Bone marrow (tissue), 2 donors: Measurements from ENCODE around the gene ASCL2.

Source experiments
- DNase-seq, 2 donors: peaks; one replicate each; lab custom pipeline; 2025; lab: John Stamatoyannopoulos, UW

The ASCL2 gene

GRCh38 chr11:2270322-2271076 is at the start of gene ASCL2:
TSS of gene ASCL2 (minus strand) at chr11:2270588. CDS start at chr11:2270332, 256 bp downstream.
- DNase-seq, result peak in 1 of 2 donors; percentile 29

- DNase-seq, result no peak
Observed at GRCh38 chr11:2319791-2320472, 49.5 kb upstream of the ASCL2 start.

GRCh38 chr11:2318707-2319106 is 48.3 kb upstream of the ASCL2 start:
- no peak for DNase-seq

- no peak for DNase-seq
Observed at GRCh38 chr11:2318123-2318522, 47.7 kb upstream of the ASCL2 start.

GRCh38 chr11:2317354-2318050 is 47.1 kb upstream of the ASCL2 start:
- DNase-seq, result no peak

GRCh38 chr11:2316963-2317244 is 46.5 kb upstream of the ASCL2 start:
- no peak for DNase-seq

- no peak for DNase-seq
Observed at GRCh38 chr11:2316169-2316962, 46.0 kb upstream of the ASCL2 start.

- no peak for DNase-seq
Observed at GRCh38 chr11:2315395-2316168, 45.2 kb upstream of the ASCL2 start.

- DNase-seq, result no peak
Observed at GRCh38 chr11:2314525-2315394, 44.4 kb upstream of the ASCL2 start.

- no peak for DNase-seq
Observed at GRCh38 chr11:2314136-2314524, 43.7 kb upstream of the ASCL2 start.

- DNase-seq, result no peak
Observed at GRCh38 chr11:2313051-2313951, 42.9 kb upstream of the ASCL2 start.

GRCh38 chr11:2312232-2313042 is 42.0 kb upstream of the ASCL2 start:
- DNase-seq, result no peak

- DNase-seq, result no peak
Observed at GRCh38 chr11:2311353-2312133, 41.2 kb upstream of the ASCL2 start.

- DNase-seq, result no peak
Observed at GRCh38 chr11:2310786-2311352, 40.5 kb upstream of the ASCL2 start.

GRCh38 chr11:2310073-2310785 is 39.8 kb upstream of the ASCL2 start:
- no peak for DNase-seq

- DNase-seq, result no peak
Observed at GRCh38 chr11:2309251-2310072, 39.1 kb upstream of the ASCL2 start.
